Medulla oblongata (tissue), 1 donor: ENCODE data around the gene TUNAR.

Experiments used
- DNase-seq: peaks from one replicate; pipeline ENCODE4 v3.0.0-alpha.2; 2015; ENCODE audit errors: extremely low spot score

The TUNAR gene

DNA sequence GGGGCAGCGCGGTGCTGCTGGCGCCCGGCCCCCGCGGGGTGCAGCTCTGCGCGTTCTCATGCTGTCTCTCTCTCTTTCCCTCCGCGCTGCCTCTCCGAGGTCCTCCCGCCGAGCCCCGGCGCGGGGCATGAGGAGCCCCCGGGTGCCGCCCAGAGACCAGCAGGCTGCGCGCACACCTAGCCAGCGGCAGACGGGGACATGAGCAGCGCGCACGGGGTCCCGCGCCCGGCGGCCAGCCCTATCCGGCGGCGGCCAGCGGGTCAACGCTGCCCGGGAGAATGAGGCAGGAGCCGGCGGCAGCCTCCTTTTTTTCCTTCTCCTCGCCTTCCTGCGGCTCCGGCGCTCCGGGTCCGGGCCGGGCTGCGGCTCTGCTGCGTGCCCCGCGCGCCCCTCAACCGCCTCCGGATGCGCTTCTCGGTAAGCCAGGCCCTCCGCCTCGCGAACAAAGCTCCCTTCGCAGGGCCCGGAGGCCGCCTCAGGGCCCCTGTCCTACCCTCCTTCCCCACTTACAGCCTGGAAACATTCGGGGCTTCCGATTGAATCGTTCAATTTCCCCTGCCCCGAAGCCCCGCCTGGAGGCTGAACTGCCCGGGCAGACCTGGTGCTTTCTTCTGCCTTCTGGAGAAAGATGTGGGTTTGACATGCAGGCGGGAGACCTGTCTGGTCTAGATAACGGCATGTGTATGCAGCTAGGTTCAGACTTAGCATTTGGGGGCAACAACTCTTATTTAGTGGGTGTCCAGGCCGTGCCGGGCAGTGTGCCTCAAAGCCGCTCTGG is at the start of gene TUNAR:
TSS of gene TUNAR (plus strand) at position 72 of the 778 bp plus-strand sequence.
- DNase-seq: no peak

DNA sequence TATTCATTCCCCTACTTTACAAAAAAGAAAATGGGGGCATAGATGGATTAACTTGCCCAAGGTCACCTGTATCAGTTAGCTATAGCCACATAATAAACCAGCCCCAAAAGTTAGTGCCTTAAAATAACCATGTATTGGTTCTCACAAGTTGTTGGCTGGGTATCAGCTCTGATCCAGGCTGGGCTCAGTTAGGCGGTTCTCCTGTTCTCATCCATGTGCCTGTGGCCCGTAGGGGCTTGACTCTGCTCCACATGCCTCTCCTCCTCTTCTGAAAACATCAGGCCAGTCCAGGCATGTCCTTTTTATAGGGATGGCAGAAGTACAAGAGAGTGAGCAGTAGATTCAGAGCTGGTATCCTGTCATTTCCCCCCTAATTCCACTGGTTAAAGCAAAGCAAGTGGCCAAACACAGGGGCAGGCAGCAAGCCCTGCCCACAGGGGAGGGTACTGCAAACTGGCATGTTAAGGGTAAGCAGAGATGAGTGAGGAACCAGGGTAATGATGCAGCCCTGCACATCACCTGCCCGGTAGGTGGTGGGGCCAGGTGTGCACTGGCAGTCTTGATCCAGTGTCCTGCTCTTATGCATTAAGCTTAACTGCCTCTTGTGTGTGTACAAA is 47.9 kb upstream of the TUNAR start:
- no peak for DNase-seq

DNA sequence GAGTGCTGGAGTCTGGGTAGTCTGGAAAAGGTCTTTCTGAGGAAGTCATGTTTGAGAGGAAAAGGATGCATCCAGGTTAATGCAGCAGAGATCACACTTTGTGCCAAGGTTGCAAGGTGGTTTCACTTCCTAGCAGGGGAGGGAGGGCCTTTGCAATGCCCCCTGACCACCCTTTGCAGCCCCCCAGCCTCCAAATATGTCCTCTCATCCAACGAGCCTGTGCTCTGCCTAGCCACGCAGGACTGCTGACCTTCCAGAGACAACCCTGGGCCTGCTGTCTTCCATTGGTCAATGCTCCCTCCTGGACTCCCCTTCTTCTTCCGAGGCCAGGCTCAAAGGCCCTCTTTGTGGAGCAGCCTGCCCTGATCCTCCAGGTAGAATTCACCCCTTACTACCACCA is 47.3 kb upstream of the TUNAR start:
- no peak for DNase-seq

DNA sequence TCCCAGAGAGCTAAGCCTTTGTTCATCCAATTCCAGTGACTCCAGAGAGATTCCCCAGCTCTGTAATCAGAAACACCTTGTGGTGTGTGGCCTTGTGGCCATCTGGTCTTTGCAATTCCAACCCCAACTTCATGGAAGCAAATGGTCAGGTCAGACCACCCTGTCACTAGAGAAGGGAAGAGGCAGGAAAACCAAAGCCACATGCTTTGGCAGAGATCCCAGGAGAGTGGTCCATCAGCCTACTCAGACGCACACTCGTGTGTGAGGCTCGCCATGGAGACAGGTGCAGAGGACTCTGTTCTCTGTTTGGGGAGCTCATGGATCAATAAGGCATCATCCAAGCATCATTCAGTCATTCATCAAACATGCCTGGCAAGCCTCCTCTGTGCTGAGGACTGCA is 46.2 kb upstream of the TUNAR start:
- no peak for DNase-seq

- no peak for DNase-seq
These were observed 45.6 kb upstream of the TUNAR start for GRCh38 chr14:95831041-95831440.

DNA sequence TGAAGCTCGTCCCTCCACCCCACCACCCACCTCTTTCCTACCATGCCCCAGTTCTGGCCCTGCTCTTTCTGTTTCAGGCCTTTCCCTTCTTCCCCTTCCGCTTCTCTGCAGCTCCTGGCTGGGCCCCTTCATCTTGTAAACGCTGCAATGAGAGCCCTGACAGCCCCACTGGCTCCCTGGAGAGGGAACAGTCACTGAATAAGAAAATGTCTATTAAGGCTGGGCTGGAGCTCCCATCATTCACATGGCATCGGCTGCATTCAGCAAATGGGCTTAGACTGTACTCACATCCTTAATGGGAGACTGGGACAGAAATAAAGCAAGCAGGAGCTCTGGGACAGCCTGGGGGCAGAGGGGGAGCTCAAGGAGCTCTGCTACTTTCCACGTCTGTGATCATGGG is 45.2 kb upstream of the TUNAR start:
- no peak for DNase-seq

DNA sequence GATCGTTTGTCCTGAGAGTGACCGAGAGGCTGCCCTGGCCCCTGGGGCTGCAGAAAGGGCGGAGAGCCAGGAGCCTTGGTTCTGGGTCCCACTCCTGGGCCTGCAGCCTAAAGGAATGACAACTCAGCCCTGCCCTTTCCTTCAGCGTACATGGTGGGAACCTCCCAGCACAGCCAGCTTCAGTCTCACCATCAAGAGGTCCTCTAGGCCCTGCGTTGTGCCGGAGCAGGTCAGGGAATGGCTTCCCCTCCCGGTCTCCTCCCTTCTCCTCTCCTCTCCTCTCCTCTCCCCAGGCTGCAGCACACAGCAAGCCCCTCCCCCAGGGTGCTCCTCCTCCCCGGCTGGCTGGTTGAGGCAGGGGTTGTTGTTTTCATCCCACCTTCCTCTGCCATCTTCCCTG is 44.6 kb upstream of the TUNAR start:
- DNase-seq: no peak

DNA sequence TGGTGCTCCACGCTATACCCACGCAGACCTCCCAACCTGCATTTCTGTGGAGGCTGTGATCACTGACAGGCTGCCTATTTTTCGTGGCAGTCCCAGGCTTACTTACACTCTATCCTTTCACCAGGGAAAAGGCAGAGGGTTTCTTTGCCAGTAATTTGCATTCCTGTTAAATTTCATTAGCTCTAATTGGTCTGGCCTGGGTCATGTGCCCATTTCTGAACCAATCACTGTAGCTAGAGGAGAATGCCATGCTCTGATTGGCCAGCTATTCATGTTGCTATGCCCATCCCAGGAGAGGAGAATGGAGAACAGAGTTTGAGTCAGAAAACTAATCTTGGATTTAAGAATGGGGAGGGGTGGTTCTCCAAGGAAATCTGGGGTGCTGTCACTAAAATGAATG is 43.2 kb upstream of the TUNAR start:
- no peak for DNase-seq

- no peak for DNase-seq
These were observed 42.1 kb upstream of the TUNAR start for GRCh38 chr14:95834496-95834895.

DNA sequence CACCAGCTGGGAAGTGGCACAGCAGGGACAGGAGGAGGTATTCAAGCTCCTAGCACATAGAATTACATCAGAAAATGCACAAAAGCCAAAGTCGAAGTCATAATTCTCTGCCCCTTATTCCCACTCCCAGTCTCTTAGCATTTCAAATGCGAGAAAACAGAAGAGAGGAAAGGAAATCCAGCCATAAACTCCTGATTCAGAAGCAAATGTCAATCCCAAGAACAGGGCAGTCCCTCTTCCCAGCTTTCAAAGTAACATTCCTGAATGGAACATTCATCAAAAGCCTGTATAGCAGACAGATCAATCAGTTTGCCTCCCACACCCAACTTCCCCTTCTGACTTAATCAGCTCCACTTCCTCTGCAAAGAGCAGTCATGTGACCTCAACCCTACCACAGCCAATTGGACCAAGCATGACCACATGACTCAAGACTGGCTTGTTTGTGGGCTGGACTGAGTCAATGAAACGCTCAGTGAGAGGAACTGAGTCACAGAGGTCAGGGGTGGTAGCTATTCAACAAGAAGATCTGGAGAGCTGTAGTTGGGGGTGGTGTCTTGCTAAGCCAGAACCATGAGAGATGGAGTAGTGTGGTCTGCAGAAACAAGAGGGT is 41.4 kb upstream of the TUNAR start:
- DNase-seq: no peak

GRCh38 chr14:95838862-95839261 is 37.8 kb upstream of the TUNAR start:
- DNase-seq: no peak

GRCh38 chr14:95840094-95840700 is 36.4 kb upstream of the TUNAR start:
- DNase-seq: no peak

DNA sequence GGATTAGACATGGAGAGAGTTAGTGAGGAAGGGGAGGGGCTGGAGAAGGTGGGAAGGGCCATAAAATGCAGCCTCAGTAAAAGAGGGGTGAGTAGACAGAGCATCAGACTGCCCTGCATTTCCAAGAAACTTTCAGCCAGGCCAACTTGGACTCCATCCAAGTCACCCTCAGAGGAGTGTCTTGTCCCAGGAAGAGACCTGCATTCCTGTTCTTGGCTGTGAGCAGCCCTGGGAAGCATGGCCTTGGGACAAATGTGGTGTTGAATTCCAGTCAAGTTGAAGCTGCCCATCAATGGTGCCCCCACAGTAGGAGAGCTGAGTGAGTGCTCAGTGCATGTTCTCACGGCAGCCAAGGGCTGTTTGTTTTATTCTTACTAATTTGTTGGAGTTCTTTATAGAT is 35.0 kb upstream of the TUNAR start:
- no peak for DNase-seq

GRCh38 chr14:95849761-95850160 is 26.9 kb upstream of the TUNAR start:
- DNase-seq: no peak

DNA sequence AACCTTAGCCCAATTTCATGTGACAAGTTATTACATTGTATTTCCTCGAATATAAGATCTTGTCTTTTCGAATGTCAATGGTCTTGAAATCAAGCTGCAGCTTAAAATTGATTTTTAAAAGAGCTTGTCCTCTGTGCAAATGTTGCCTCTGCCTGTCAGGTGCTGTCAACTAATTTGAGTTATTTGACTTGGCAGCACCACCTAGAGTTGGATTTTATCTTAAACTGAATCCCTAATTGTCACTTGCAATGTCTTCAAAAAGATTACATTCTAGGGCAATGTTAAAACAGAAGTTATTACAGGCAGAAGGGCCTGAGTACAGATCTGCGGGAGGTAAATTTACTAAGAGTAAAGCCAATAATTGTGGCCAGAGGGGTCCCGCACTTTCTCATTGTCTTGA is 26.2 kb upstream of the TUNAR start:
- no peak for DNase-seq

DNA sequence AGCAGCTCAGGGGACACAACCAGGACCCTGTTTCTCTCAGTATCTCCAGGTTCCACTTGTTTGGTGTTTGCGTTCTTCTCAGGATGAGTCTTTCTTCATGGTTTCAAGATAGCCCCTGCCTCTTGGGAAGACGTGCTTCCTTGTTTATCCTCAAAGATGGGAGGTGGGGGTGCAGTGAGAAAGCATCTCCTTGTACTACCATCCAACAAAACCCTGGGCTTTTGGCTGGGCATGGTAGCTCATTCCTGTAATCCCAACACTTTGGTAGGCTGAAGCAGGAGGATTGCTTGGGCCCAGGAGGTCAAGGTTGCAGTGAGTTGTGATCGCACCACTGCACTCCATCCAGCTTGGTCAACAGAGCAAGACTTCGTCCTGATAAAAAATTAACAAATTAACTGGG is 21.0 kb upstream of the TUNAR start:
- DNase-seq: no peak

GRCh38 chr14:95857275-95857674 is 19.4 kb upstream of the TUNAR start:
- DNase-seq: no peak

DNA sequence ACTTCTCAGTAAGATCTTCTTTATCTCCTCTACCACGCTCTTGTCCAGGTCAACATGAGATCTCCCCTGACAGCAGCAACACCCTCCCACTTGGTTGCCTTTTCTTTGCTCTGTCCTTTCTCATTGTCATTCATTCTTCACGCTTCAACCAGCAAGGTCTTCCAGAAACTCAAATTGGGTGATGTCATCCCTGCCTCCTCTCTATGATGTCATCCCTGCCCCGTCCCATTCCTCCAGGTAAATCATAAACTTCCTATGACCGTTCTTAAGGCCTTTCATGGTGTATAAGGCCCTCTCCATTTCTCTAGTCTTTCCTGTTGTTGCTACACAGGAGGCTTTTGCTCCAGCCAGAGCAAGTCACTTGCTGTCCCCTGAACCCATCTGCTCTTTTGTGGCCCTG is 17.7 kb upstream of the TUNAR start:
- DNase-seq: no peak

- DNase-seq: no peak
These were observed 14.4 kb upstream of the TUNAR start for GRCh38 chr14:95862243-95862642.

GRCh38 chr14:95863295-95863694 is 13.3 kb upstream of the TUNAR start:
- no peak for DNase-seq

- no peak for DNase-seq
These were observed 6.9 kb upstream of the TUNAR start for GRCh38 chr14:95869776-95870175.

GRCh38 chr14:95870772-95871171 is 5.9 kb upstream of the TUNAR start:
- no peak for DNase-seq

DNA sequence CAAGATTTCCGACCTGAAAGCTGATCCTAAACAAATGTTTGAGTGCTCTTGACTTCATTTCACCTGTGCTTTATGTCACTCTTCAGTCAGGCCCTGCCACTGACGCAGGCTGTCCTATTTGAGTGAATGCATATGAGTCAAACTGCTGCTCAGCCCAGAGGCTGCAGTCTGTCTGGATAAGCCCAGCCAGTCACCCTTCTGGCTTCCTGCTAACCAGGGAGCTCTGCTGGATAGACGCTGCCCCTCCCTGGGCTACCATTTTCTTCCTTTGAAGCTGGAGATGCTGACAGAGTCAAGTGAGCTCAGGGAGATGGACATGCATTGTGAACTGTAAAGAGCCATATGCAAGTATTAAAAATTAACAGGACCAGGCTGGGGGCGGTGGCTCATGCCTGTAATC is 5.1 kb upstream of the TUNAR start:
- DNase-seq: no peak
